Stomach (tissue), 9 donors: Measurements from ENCODE around the gene RUFY4. TPM values are rescaled to one million over a fixed set of nuclear protein-coding genes. Genes with fewer than 3 reads are reported as not detected.

ENCODE experiments used
- DNase-seq, 2 donors: peaks; one replicate each; pipeline versions ENCODE4 v3.0.0 to v3.0.0-alpha.2; 2013 to 2019
- H3K27ac ChIP-seq, 5 donors: fragments of 200-600 bp in 4 of 5; sonication (generic) in 4 of 5; one replicate each; pipeline ENCODE4 v1.5.1; 2013 to 2019; ENCODE audit warnings: mild to moderate bottlenecking in 1 of 5, moderate library complexity in 1 of 5
- H3K27me3 ChIP-seq, 3 donors: fragments of 200-600 bp; sonication (generic); one replicate each; pipeline ENCODE4 v1.5.1; 2017 to 2019; ENCODE audit warnings: mixed run types in 1 of 3
- H3K36me3 ChIP-seq, 4 donors: fragments of 200-600 bp; sonication (generic); 1 replicate in 3 of 4; 2 replicates in 1 of 4; pipeline ENCODE4 v1.5.1; 2016 to 2019
- H3K4me1 ChIP-seq, 4 donors: fragments of 200-600 bp; sonication (generic); one replicate each; pipeline ENCODE4 v1.5.1; 2016 to 2019
- H3K4me3 ChIP-seq, 4 donors: fragments of 200-600 bp; sonication (generic) in 3 of 4; one replicate each; pipeline ENCODE4 v1.5.1; 2016 to 2019; ENCODE audit warnings: mild to moderate bottlenecking in 1 of 4
- H3K9me3 ChIP-seq, 4 donors: fragments of 200-600 bp; sonication (generic); one replicate each; pipeline ENCODE4 v1.5.1; 2016 to 2019
- CTCF ChIP-seq, 7 experiments: fragments of 450-650 bp in 4 of 7; fragments of 200-600 bp in 3 of 7; sonication (generic) in 3 of 7; IDR thresholded peaks; one replicate each; pipeline ENCODE4 v1.5.1; 2016 to 2019; ENCODE audit warnings: antibody characterized with exemption in 7 of 7, control low read depth in 2 of 7, mild to moderate bottlenecking in 1 of 7
- EP300 ChIP-seq: sonication (generic); formaldehyde crosslinking; IDR thresholded peaks from one replicate; pipeline ENCODE4 v1.6.1; 2017; ENCODE audit warnings: antibody characterized with exemption
- POLR2A ChIP-seq, 4 donors: fragments of 450-650 bp; IDR thresholded peaks; one replicate each; pipeline ENCODE4 v1.6.1; 2016; ENCODE audit warnings: antibody characterized with exemption in 4 of 4, control low read depth in 2 of 4, mild to moderate bottlenecking in 1 of 4, moderate library complexity in 1 of 4
- POLR2AphosphoS5 ChIP-seq, 3 donors: sonication (generic); formaldehyde crosslinking; IDR thresholded peaks; one replicate each; pipeline ENCODE4 v1.6.1; 2016; ENCODE audit warnings: antibody characterized with exemption in 3 of 3
- WGBS, 5 donors: extraction: QIAGEN DNeasy Blood & Tissue Kit in 3 of 5; methylation state at CpG; one replicate each; pipeline versions ENCODE4 v1.1.5 to v1.1.7; 2013 to 2018; 5-methylcytosine and 5-hydroxymethylcytosine counted together
- intact Hi-C: fragments of 100-400 bp; cut with DNase I; formaldehyde crosslinking; loops from one replicate; pipeline ENCODE4 v1.15.1; 2023; ENCODE audit warnings: low total_unique reads
- polyA plus RNA-seq, 3 donors: library from polyadenylated mRNA; stranded (reverse); fragments of 200-250 nt; gene quantifications; one replicate each; pipeline ENCODE4 v1.2.3, GENCODE V29; 2013
- total RNA-seq, 5 donors: library from RNA; depleted of rRNA; stranded (reverse); fragments of >200 nt; gene quantifications; one replicate each; pipeline versions ENCODE4 v1.1.0 to v1.2.3, GENCODE V29; 2014 to 2016
- donor health status: healthy with polysubstance abuse.
- donor health status: Bipolar disorder and iron deficiency.
- donor health status: healthy.

Gene RUFY4
- total and polyA plus RNA-seq, 8 donors: 0.12 to 0.43 TPM; not detected in 6

- peaks cover 0 to 12% (median 10%) of the 10 kb centered on the region in 4 donors for H3K4me1 ChIP-seq
- no peak for DNase-seq
- intact Hi-C loops: no loop called here
- no peaks in the 10 kb centered on the region for H3K9me3 ChIP-seq
- H3K36me3 ChIP-seq: no peaks in the 10 kb centered on the region
- H3K4me3 ChIP-seq: no peak overlapping the region
- H3K27me3 ChIP-seq: peaks cover 0 to 38% (median 7%) of the 10 kb centered on the region in 3 donors
- H3K27ac ChIP-seq: no peak overlapping the region
- TF ChIP-seq POLR2A (IDR thresholded peaks at IDR 0.05) (no peak), POLR2AphosphoS5 (IDR thresholded peaks at IDR 0.05) (no peak), CTCF (IDR thresholded peaks at IDR 0.05) (no peak)
- WGBS, 5 donors: 45 to 72% (median 70%) methylated on average over 5 to 9 of the region's 9 CpGs
Measured at GRCh38 chr2:218065239-218066006, 3.6 kb upstream of the RUFY4 start.

- DNase-seq: no peak
- 52 to 74% (median 55%) methylated on average over 10 to 12 of the region's 12 CpGs for WGBS, 5 donors
- no peak overlapping the region for H3K27ac ChIP-seq
- intact Hi-C loops: no loop called here
- no peaks in the 10 kb centered on the region for H3K36me3 ChIP-seq
- peaks cover 0 to 36% (median 7%) of the 10 kb centered on the region in 3 donors for H3K27me3 ChIP-seq
- H3K4me3 ChIP-seq: no peak overlapping the region
- TF ChIP-seq POLR2AphosphoS5 (IDR thresholded peaks at IDR 0.05) (no peak), EP300 (no peak), POLR2A (IDR thresholded peaks at IDR 0.05) (no peak), CTCF (IDR thresholded peaks at IDR 0.05) (no peak)
- no peaks in the 10 kb centered on the region for H3K9me3 ChIP-seq
- peaks cover 0 to 12% (median 10%) of the 10 kb centered on the region in 4 donors for H3K4me1 ChIP-seq
Measured at GRCh38 chr2:218066926-218067515, 2.0 kb upstream of the RUFY4 start.

GRCh38 chr2:218067523-218067922, 1.5 kb upstream of the RUFY4 start:
- H3K9me3 ChIP-seq: no peaks in the 10 kb centered on the region
- intact Hi-C loops: no loop called here
- no peaks in the 10 kb centered on the region for H3K36me3 ChIP-seq
- no peak for DNase-seq
- H3K27ac ChIP-seq: no peak overlapping the region
- no peak for TF ChIP-seq POLR2A (IDR thresholded peaks at IDR 0.05)
- no peak for TF ChIP-seq EP300
- TF ChIP-seq CTCF (IDR thresholded peaks at IDR 0.05): no peak
- no peak for TF ChIP-seq POLR2AphosphoS5 (IDR thresholded peaks at IDR 0.05)
- peaks cover 0 to 38% (median 7%) of the 10 kb centered on the region in 3 donors for H3K27me3 ChIP-seq
- H3K4me1 ChIP-seq: peaks cover 0 to 12% (median 10%) of the 10 kb centered on the region in 4 donors
- H3K4me3 ChIP-seq: no peak overlapping the region
- WGBS, 5 donors: 55 to 75% (median 59%) methylated on average over 3 to 4 of the region's 4 CpGs

- Histone ChIP-seq H3K27me3 (peaks cover 0 to 48% (median 7%) of the 10 kb centered on the region in 3 donors), H3K36me3 (no peaks in the 10 kb centered on the region), H3K4me1 (peaks cover 0 to 12% (median 10%) of the 10 kb centered on the region in 4 donors), H3K27ac (no peak overlapping the region), H3K4me3 (no peak overlapping the region), H3K9me3 (no peaks in the 10 kb centered on the region)
- no peak for DNase-seq
- TF ChIP-seq EP300 (no peak), CTCF (IDR thresholded peaks at IDR 0.05) (no peak), POLR2A (IDR thresholded peaks at IDR 0.05) (no peak), POLR2AphosphoS5 (IDR thresholded peaks at IDR 0.05) (no peak)
- WGBS, 5 donors: 55 to 83% (median 77%) methylated on average over 9 of the region's 9 CpGs
- intact Hi-C loops: no loop called here
Measured at GRCh38 chr2:218069606-218070300, 700 bp downstream of the RUFY4 start.
